K562 (cell line): ENCODE measurements around the gene AKT3. TPM values are rescaled to one million over a fixed set of nuclear protein-coding genes. Genes with fewer than 3 reads are reported as not detected.

ENCODE experiments used
- ELK3 ChIP-seq: fragments of 450-650 bp; formaldehyde crosslinking; IDR thresholded peaks from 2 replicates; pipeline ENCODE4 v1.4.0; 2020; ENCODE audit warnings: mild to moderate bottlenecking
- EWSR1 ChIP-seq: fragments of 450-650 bp; IDR thresholded peaks from 2 replicates; pipeline ENCODE4 v1.6.1; 2018; ENCODE audit warnings: borderline replicate concordance, mild to moderate bottlenecking, low read depth, moderate library complexity; ENCODE audit not compliant: partially characterized antibody
- FOXK2 ChIP-seq, 2 experiments: fragments of 450-650 bp; IDR thresholded peaks in 1 of 2; conservative IDR thresholded peaks in 1 of 2; 2 replicates each; pipeline ENCODE4 v1.6.1; 2016; ENCODE audit warnings: low read depth in 2 of 2, mild to moderate bottlenecking in 1 of 2
- HES1 ChIP-seq: fragments of 450-650 bp; IDR thresholded peaks from 2 replicates; pipeline ENCODE4 v1.6.1; 2016; ENCODE audit warnings: low read depth, mild to moderate bottlenecking, moderate library complexity
- KLF16 ChIP-seq: IDR thresholded peaks from 2 replicates; pipeline ENCODE4 v1.6.1; 2016; ENCODE audit warnings: antibody characterized with exemption
- MLX ChIP-seq, 2 experiments: fragments of 450-650 bp in 1 of 2; sonication (generic) in 1 of 2; formaldehyde crosslinking; conservative IDR thresholded peaks; 2 replicates each; pipeline versions ENCODE4 v1.4.0 to v1.8.1; 2020 to 2022; ENCODE audit warnings: mild to moderate bottlenecking in 1 of 2, missing genetic modification reagents in 1 of 2
- PHTF2 ChIP-seq: fragments of 250-450 bp; sonication (Bioruptor Pico); IDR thresholded peaks from 2 replicates; pipeline ENCODE4 v1.5.0; 2021; ENCODE audit warnings: mild to moderate bottlenecking
- PYGO2 ChIP-seq: fragments of 450-650 bp; IDR thresholded peaks from 2 replicates; pipeline ENCODE4 v1.6.1; 2016; ENCODE audit warnings: mild to moderate bottlenecking, missing genetic modification characterization, moderate library complexity, missing compliant biosample characterization
- RAD51 ChIP-seq: fragments of 450-650 bp; IDR thresholded peaks from 2 replicates; pipeline ENCODE4 v1.7.1; 2016; ENCODE audit warnings: low read depth, mild to moderate bottlenecking, borderline replicate concordance
- SMARCC2 ChIP-seq: fragments of 450-650 bp; IDR thresholded peaks from 2 replicates; pipeline ENCODE4 v1.6.1; 2017; ENCODE audit warnings: antibody characterized with exemption, moderate library complexity, mild to moderate bottlenecking, low read depth
- SREBF2 ChIP-seq: sonication (generic); formaldehyde crosslinking; IDR thresholded peaks from 2 replicates; pipeline ENCODE4 v1.4.0; 2020; ENCODE audit warnings: mild to moderate bottlenecking, missing genetic modification reagents
- TBP ChIP-seq: optimal IDR thresholded peaks from 2 replicates; pipeline ENCODE3; 2011; ENCODE audit warnings: low read depth, low read length, improper control_type of control experiment
- ZBTB9 ChIP-seq: fragments of 450-650 bp; formaldehyde crosslinking; IDR thresholded peaks from 2 replicates; pipeline ENCODE4 v1.4.0; 2020; ENCODE audit warnings: mild to moderate bottlenecking, moderate library complexity
- ZNF384 ChIP-seq: IDR thresholded peaks from 2 replicates; pipeline ENCODE4 v1.6.1; 2012; ENCODE audit warnings: low read depth, low read length, improper control_type of control experiment
- ZNF561 ChIP-seq: fragments of 450-650 bp; formaldehyde crosslinking; conservative IDR thresholded peaks from 2 replicates; pipeline ENCODE4 v1.4.0; 2020; ENCODE audit warnings: mild to moderate bottlenecking, moderate library complexity
- ZNF57 ChIP-seq: fragments of 450-650 bp; formaldehyde crosslinking; IDR thresholded peaks from 2 replicates; pipeline ENCODE4 v1.4.0; 2020; ENCODE audit warnings: mild to moderate bottlenecking, moderate library complexity
- ZNF639 ChIP-seq, 2 experiments: fragments of 200-800 bp in 1 of 2; sonication (Bioruptor generic) in 1 of 2; sonication (generic) in 1 of 2; formaldehyde crosslinking in 1 of 2; IDR thresholded peaks in 1 of 2; conservative IDR thresholded peaks in 1 of 2; 2 replicates each; pipeline versions ENCODE4 v1.5.0 to v1.6.1; 2016 to 2020; ENCODE audit warnings: missing compliant biosample characterization in 1 of 2, missing genetic modification characterization in 1 of 2, missing genetic modification reagents in 1 of 2
- polyA plus RNA-seq, 8 experiments: library from polyadenylated mRNA; depleted of rRNA in 4 of 8; stranded (reverse) in 5 of 8; unstranded in 3 of 8; fragments of >200 nt; fragmentation: Nextera tagmentation in 2 of 8; fragmentation: Illumina TruSeq in 1 of 8; extraction: Ambion mirVana in 2 of 8; extraction: Trizol in 1 of 8; gene quantifications; 2 replicates each; pipeline versions ENCODE4 v1.2.1 to v1.2.3, GENCODE V29; 2011 to 2014; ENCODE audit warnings: inconsistent platforms in 1 of 8, missing spikeins in 1 of 8
- total RNA-seq, 7 experiments: library from RNA; depleted of rRNA in 6 of 7; stranded (reverse); fragments of >200 nt in 6 of 7; fragmentation: Illumina TruSeq in 2 of 7; extraction: Trizol in 2 of 7; gene quantifications; 2 replicates each; pipeline versions ENCODE4 v1.2.1 to v1.2.3, GENCODE V29; 2011 to 2021; ENCODE audit warnings: low replicate concordance in 1 of 7
- TF ChIP-seq, protein P1 (sequence below): fragments of 250-450 bp; sonication (Bioruptor Pico); IDR thresholded peaks from 2 replicates; pipeline ENCODE4 v1.4.0; 2020; ENCODE audit warnings: borderline replicate concordance
- TF ChIP-seq, protein P2 (sequence below): fragments of 450-650 bp; formaldehyde crosslinking; IDR thresholded peaks from 2 replicates; pipeline ENCODE4 v1.4.0; 2022; ENCODE audit warnings: mild to moderate bottlenecking, moderate library complexity

The AKT3 gene
- total and polyA plus RNA-seq, 9 of the 15 experiments (the other 6 are each of a cell fraction or from before 2014, with no cell fraction given) = 0.04 to 0.54 (median 0.18) TPM; not detected in 1

DNA sequence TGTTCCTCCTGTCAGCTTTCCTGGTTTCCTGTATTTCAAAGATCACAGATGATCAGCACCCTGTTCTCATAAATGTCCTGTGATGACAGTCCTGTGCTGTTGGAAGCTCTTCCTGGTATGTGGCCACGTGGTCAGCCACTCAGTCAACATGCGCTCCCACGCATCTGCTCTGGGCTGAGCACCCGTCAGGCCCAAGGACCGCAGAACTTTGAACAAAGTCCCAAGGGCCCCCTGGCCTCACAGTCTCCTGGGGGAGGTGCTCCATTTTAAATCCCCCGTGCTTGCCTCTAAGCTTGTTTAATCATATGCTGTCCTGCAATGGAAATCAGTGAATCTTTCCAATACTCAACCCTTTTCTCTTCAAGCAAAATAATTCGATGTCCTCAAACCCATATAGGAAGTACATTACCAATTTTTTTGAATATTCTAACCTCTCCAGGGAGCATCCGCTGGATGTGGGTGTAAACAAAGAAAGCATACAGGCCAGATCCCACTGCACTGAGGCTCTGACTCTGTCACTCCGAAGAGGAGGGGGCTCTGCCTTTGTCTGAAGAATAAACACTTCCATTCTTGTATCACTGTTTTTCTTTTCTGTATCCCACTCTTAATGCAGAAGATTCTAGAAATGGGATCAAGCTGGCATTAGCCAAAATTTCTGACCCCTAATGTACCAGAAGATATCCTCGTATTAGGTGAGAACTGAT, 343.9 kb downstream of the AKT3 start (continued):
- TF ChIP-seq ZNF57 (CRISPR knock-in tag) (no peak), ZBTB9 (CRISPR knock-in tag) (peak; percentile 10; the same call in 1 of the 2 replicates), RAD51 (peak; percentile 85), ZNF561 (CRISPR knock-in tag) (no peak), SMARCC2 (no peak), FOXK2 (conservative IDR thresholded peaks at IDR 0.05 in 1 of 2, IDR thresholded peaks at IDR 0.05 in 1 of 2; ENCODE audit: low read depth in 2 of 2) (peak; percentile 88 to 89), HES1 (0 out of 2 replicates have a peak, but pooled peaks have one; percentile 28), ELK3 (CRISPR knock-in tag) (no peak), TBP (no peak), SREBF2 (CRISPR knock-in tag) (no peak), KLF16 (peak; percentile 55; the same call in 1 of the 2 replicates), ZNF639 (CRISPR knock-in tag; conservative IDR thresholded peaks at IDR 0.05 in 1 of 2, IDR thresholded peaks at IDR 0.05 in 1 of 2) (no peak), PHTF2 (CRISPR knock-in tag) (no peak), EWSR1 (no peak), PYGO2 (tag) (no peak), ZNF384 (no peak), MLX (CRISPR knock-in tag; conservative IDR thresholded peaks at IDR 0.05) (no peak)
- TF ChIP-seq, protein P1, sequence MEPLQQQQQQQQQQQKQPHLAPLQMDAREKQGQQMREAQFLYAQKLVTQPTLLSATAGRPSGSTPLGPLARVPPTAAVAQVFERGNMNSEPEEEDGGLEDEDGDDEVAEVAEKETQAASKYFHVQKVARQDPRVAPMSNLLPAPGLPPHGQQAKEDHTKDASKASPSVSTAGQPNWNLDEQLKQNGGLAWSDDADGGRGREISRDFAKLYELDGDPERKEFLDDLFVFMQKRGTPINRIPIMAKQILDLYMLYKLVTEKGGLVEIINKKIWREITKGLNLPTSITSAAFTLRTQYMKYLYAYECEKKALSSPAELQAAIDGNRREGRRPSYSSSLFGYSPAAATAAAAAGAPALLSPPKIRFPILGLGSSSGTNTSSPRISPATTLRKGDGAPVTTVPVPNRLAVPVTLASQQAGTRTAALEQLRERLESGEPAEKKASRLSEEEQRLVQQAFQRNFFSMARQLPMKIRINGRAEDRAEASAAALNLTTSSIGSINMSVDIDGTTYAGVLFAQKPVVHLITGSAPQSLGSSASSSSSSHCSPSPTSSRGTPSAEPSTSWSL (CRISPR knock-in tag) = no peak
- TF ChIP-seq, protein P2, sequence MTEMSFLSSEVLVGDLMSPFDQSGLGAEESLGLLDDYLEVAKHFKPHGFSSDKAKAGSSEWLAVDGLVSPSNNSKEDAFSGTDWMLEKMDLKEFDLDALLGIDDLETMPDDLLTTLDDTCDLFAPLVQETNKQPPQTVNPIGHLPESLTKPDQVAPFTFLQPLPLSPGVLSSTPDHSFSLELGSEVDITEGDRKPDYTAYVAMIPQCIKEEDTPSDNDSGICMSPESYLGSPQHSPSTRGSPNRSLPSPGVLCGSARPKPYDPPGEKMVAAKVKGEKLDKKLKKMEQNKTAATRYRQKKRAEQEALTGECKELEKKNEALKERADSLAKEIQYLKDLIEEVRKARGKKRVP (CRISPR knock-in tag) = no peak
